K562 (cell line): Measurements from ENCODE around the gene DAD1. TPM values are rescaled to one million over a fixed set of nuclear protein-coding genes. Genes with fewer than 3 reads are reported as not detected.

Experiments
- ARNT ChIP-seq, 2 experiments: fragments of 450-650 bp; IDR thresholded peaks; 2 replicates each; pipeline ENCODE4 v1.6.1; 2016; ENCODE audit warnings: mild to moderate bottlenecking in 1 of 2
- ERF ChIP-seq: fragments of 450-650 bp; formaldehyde crosslinking; IDR thresholded peaks from 2 replicates; pipeline ENCODE4 v1.4.0; 2020; ENCODE audit warnings: mild to moderate bottlenecking, mixed read lengths
- ILK ChIP-seq: fragments of 450-650 bp; IDR thresholded peaks from 2 replicates; pipeline ENCODE4 v1.6.1; 2016; ENCODE audit warnings: missing genetic modification characterization, low read depth, mild to moderate bottlenecking, missing compliant biosample characterization, moderate library complexity, borderline replicate concordance
- KAT8 ChIP-seq: fragments of 450-650 bp; IDR thresholded peaks from 2 replicates; pipeline ENCODE4 v1.6.1; 2016; ENCODE audit warnings: low read depth, mild to moderate bottlenecking
- NCOA4 ChIP-seq: fragments of 450-650 bp; IDR thresholded peaks from 2 replicates; pipeline ENCODE4 v1.6.1; 2018; ENCODE audit warnings: mild to moderate bottlenecking; ENCODE audit not compliant: partially characterized antibody
- NFRKB ChIP-seq: fragments of 450-650 bp; IDR thresholded peaks from 2 replicates; pipeline ENCODE4 v1.6.1; 2016; ENCODE audit warnings: low read depth
- PPARD ChIP-seq: fragments of 250-450 bp; sonication (Bioruptor Pico); IDR thresholded peaks from 2 replicates; pipeline ENCODE4 v1.8.0; 2022; ENCODE audit warnings: inconsistent platforms, mild to moderate bottlenecking, moderate library complexity
- PTTG1 ChIP-seq: fragments of 450-650 bp; IDR thresholded peaks from 2 replicates; pipeline ENCODE4 v1.6.1; 2016; ENCODE audit warnings: low read depth, mild to moderate bottlenecking, missing genetic modification characterization, missing compliant biosample characterization
- RFX5 ChIP-seq: IDR thresholded peaks from 2 replicates; pipeline ENCODE4 v1.6.1; 2011; ENCODE audit warnings: low read depth, mild to moderate bottlenecking, improper control_type of control experiment, low read length
- TCFL5 ChIP-seq: fragments of 250-450 bp; sonication (Bioruptor Pico); conservative IDR thresholded peaks from 2 replicates; pipeline ENCODE4 v1.6.1; 2021; ENCODE audit warnings: mild to moderate bottlenecking, moderate library complexity, matching md5 sums
- TRIM28 ChIP-seq: fragments of 450-650 bp; IDR thresholded peaks from 2 replicates; pipeline ENCODE4 v1.6.1; 2017
- polyA plus RNA-seq, 8 experiments: library from polyadenylated mRNA; depleted of rRNA in 4 of 8; stranded (reverse) in 5 of 8; unstranded in 3 of 8; fragments of >200 nt; fragmentation: Nextera tagmentation in 2 of 8; fragmentation: Illumina TruSeq in 1 of 8; extraction: Ambion mirVana in 2 of 8; extraction: Trizol in 1 of 8; gene quantifications; 2 replicates each; pipeline versions ENCODE4 v1.2.1 to v1.2.3, GENCODE V29; 2011 to 2014; ENCODE audit warnings: inconsistent platforms in 1 of 8, missing spikeins in 1 of 8
- total RNA-seq, 7 experiments: library from RNA; depleted of rRNA in 6 of 7; stranded (reverse); fragments of >200 nt in 6 of 7; fragmentation: Illumina TruSeq in 2 of 7; extraction: Trizol in 2 of 7; gene quantifications; 2 replicates each; pipeline versions ENCODE4 v1.2.1 to v1.2.3, GENCODE V29; 2011 to 2021; ENCODE audit warnings: low replicate concordance in 1 of 7
- TF ChIP-seq, protein P1 (sequence below), 3 experiments: IDR thresholded peaks in 2 of 3; conservative IDR thresholded peaks in 1 of 3; 2 replicates each; pipeline ENCODE4 v1.5.1; 2011 to 2012; ENCODE audit warnings: low read length in 3 of 3, mild to moderate bottlenecking in 3 of 3, control low read depth in 2 of 3, improper control_type of control experiment in 1 of 3, inconsistent platforms in 1 of 3, low read depth in 1 of 3, mixed read lengths in 1 of 3, moderate library complexity in 1 of 3; ENCODE audit not compliant: insufficient read depth in 2 of 3
- TF ChIP-seq, protein P2 (sequence below): sonication (generic); formaldehyde crosslinking; IDR thresholded peaks from 2 replicates; pipeline ENCODE4 v1.8.0; 2022; ENCODE audit warnings: mild to moderate bottlenecking, missing genetic modification reagents

DAD1 gene
- total and polyA plus RNA-seq, 9 of the 15 experiments (the other 6 are each of a cell fraction or from before 2014, with no cell fraction given): 104 to 617 (median 222) TPM

DNA sequence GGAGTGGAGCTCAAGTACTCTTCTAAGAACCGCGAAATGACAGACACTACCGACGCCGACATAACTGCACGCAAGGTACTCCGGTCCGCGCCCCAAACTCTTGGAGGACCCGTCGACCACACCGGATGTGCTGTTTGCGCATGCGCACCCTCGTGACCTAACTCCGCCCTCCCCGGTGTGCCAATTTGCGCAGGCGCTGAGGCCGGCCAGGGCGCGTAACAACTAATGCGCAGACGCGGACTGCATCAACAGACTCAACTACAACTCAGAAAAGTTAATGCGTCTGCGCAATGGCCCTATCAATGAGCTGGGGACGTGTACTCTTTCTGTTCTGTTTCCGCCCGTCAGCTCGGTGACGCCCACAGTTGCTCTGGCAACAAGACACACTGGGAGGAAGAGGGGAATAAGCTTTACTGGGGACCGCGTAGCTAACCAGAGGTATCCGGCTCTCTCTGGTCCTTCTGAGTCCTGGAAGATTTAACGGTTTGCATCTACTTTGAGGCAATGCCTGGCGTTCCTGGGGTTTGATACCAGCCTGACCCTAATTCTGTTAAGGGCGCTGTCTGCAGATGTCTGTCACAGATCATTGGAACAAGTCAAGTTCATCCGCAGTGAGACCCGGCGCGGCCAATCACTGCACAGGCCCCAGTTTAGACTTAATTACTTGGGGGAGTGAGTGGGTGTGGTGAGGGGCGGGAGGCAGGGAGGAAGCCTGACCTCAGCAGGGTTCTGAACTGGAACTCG lies at the start of gene DAD1 (continued):
- TF ChIP-seq, protein P1, sequence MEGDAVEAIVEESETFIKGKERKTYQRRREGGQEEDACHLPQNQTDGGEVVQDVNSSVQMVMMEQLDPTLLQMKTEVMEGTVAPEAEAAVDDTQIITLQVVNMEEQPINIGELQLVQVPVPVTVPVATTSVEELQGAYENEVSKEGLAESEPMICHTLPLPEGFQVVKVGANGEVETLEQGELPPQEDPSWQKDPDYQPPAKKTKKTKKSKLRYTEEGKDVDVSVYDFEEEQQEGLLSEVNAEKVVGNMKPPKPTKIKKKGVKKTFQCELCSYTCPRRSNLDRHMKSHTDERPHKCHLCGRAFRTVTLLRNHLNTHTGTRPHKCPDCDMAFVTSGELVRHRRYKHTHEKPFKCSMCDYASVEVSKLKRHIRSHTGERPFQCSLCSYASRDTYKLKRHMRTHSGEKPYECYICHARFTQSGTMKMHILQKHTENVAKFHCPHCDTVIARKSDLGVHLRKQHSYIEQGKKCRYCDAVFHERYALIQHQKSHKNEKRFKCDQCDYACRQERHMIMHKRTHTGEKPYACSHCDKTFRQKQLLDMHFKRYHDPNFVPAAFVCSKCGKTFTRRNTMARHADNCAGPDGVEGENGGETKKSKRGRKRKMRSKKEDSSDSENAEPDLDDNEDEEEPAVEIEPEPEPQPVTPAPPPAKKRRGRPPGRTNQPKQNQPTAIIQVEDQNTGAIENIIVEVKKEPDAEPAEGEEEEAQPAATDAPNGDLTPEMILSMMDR (IDR thresholded peaks at IDR 0.05 in 2 of 3, conservative IDR thresholded peaks at IDR 0.05 in 1 of 3; ENCODE audit: insufficient read depth in 2 of 3, low read depth in 1 of 3, low read length in 3 of 3): no peak
- no peak for TF ChIP-seq RFX5
- no peak for TF ChIP-seq PTTG1
- no peak for TF ChIP-seq NFRKB
- no peak for TF ChIP-seq TRIM28
- TF ChIP-seq KAT8: no peak
- TF ChIP-seq ERF (CRISPR knock-in tag): no peak
- TF ChIP-seq ARNT (IDR thresholded peaks at IDR 0.05): no peak
- no peak for TF ChIP-seq NCOA4
- no peak for TF ChIP-seq TCFL5 (CRISPR knock-in tag)
- TF ChIP-seq PPARD (CRISPR knock-in tag): no peak
- TF ChIP-seq, protein P2, sequence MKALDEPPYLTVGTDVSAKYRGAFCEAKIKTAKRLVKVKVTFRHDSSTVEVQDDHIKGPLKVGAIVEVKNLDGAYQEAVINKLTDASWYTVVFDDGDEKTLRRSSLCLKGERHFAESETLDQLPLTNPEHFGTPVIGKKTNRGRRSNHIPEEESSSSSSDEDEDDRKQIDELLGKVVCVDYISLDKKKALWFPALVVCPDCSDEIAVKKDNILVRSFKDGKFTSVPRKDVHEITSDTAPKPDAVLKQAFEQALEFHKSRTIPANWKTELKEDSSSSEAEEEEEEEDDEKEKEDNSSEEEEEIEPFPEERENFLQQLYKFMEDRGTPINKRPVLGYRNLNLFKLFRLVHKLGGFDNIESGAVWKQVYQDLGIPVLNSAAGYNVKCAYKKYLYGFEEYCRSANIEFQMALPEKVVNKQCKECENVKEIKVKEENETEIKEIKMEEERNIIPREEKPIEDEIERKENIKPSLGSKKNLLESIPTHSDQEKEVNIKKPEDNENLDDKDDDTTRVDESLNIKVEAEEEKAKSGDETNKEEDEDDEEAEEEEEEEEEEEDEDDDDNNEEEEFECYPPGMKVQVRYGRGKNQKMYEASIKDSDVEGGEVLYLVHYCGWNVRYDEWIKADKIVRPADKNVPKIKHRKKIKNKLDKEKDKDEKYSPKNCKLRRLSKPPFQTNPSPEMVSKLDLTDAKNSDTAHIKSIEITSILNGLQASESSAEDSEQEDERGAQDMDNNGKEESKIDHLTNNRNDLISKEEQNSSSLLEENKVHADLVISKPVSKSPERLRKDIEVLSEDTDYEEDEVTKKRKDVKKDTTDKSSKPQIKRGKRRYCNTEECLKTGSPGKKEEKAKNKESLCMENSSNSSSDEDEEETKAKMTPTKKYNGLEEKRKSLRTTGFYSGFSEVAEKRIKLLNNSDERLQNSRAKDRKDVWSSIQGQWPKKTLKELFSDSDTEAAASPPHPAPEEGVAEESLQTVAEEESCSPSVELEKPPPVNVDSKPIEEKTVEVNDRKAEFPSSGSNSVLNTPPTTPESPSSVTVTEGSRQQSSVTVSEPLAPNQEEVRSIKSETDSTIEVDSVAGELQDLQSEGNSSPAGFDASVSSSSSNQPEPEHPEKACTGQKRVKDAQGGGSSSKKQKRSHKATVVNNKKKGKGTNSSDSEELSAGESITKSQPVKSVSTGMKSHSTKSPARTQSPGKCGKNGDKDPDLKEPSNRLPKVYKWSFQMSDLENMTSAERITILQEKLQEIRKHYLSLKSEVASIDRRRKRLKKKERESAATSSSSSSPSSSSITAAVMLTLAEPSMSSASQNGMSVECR: no peak; the same call in 1 of the 2 replicates
- TF ChIP-seq ILK (tag): no peak
